ENCODE results near the gene PON3.

PON3 gene

DNA sequence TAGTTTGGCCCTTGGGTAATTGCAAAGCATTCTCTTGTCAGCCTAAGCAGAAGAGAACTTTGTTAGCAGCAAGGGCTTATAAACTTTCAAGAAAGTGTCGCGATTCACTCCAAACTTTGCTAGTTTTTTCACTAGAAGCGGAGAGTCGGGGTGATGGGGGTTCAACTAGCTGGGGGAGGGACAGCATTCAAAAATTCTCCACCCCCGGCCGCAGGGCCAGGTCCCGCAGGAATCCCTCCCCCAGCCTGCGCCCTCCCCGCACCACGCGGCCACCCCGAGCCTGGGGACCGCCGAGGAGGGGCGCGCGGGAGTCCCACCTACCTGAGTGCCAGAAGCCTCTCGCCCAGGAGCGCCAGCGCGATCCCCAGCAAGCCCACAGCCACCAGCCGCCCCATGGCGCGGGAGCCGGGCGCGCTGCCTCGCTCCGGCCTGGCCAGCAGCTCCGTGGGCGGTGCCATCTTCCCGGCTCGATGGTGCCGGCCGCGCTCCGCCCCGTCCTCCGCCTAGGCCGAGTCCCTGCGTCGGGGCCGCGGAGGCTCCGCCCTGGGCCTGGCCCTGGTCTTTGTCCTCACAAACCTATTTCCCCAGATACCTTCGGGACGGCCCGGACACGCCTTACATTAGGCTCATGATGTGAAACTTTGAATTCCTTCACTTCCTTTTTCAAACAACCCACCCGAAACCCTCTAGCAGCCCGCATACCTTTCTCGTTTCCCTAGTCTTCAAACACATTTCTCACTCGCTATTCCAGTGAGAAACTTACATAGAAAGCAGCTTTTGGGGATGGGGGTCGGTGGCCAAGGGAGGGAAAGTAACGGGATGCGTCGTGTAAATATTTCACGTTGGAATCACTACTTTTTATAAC lies 38.6 kb upstream of the PON3 start, which contains the start of gene PON2 (continued):
- TF ChIP-seq ZNF280C (tag by site-specific recombination; IDR thresholded peaks at IDR 0.05) = no peak
- no peak for TF ChIP-seq ZNF121 (tag by site-specific recombination; IDR thresholded peaks at IDR 0.05)
- TF ChIP-seq SALL2 (tag by site-specific recombination; IDR thresholded peaks at IDR 0.05; ENCODE audit: borderline replicate concordance) = no peak
- no peak for TF ChIP-seq AEBP2 (tag by site-specific recombination; IDR thresholded peaks at IDR 0.05; ENCODE audit: borderline replicate concordance)
- no peak for TF ChIP-seq ZNF132 (tag by site-specific recombination; IDR thresholded peaks at IDR 0.05; ENCODE audit: borderline replicate concordance)
- no peak for TF ChIP-seq ZNF610 (tag by site-specific recombination; IDR thresholded peaks at IDR 0.05; ENCODE audit: borderline replicate concordance)
- TF ChIP-seq ZNF184 (tag by site-specific recombination; IDR thresholded peaks at IDR 0.05) = no peak
- TF ChIP-seq ZNF174 (tag by site-specific recombination; IDR thresholded peaks at IDR 0.05) = no peak
- TF ChIP-seq, protein P1, sequence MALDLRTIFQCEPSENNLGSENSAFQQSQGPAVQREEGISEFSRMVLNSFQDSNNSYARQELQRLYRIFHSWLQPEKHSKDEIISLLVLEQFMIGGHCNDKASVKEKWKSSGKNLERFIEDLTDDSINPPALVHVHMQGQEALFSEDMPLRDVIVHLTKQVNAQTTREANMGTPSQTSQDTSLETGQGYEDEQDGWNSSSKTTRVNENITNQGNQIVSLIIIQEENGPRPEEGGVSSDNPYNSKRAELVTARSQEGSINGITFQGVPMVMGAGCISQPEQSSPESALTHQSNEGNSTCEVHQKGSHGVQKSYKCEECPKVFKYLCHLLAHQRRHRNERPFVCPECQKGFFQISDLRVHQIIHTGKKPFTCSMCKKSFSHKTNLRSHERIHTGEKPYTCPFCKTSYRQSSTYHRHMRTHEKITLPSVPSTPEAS (tag by site-specific recombination; IDR thresholded peaks at IDR 0.05) = no peak
- 0 out of 2 replicates have a peak, but pooled peaks have one; percentile 45 for TF ChIP-seq ZBTB1 (tag by site-specific recombination; IDR thresholded peaks at IDR 0.05)
- TF ChIP-seq ZNF558 (tag by site-specific recombination; IDR thresholded peaks at IDR 0.05) = no peak
- no peak; the same call in none of the 2 replicates for TF ChIP-seq MZF1 (tag by site-specific recombination; IDR thresholded peaks at IDR 0.05; ENCODE audit: borderline replicate concordance)
- TF ChIP-seq ZNF639 (tag by site-specific recombination; IDR thresholded peaks at IDR 0.05) = no peak
- 0 out of 2 replicates have a peak, but pooled peaks have one; percentile 18 for TF ChIP-seq ZBTB6 (tag by site-specific recombination; IDR thresholded peaks at IDR 0.05)
- TF ChIP-seq HOXC10 (CRISPR knock-in tag; IDR thresholded peaks at IDR 0.05) = no peak
- TF ChIP-seq ZNF776 (tag by site-specific recombination; IDR thresholded peaks at IDR 0.05; ENCODE audit: borderline replicate concordance) = no peak
- TF ChIP-seq BCL11A (tag by site-specific recombination; IDR thresholded peaks at IDR 0.05; ENCODE audit: low read depth) = no peak
- no peak for TF ChIP-seq ZNF791 (tag by site-specific recombination; IDR thresholded peaks at IDR 0.05)
- TF ChIP-seq GFI1B (tag by site-specific recombination; IDR thresholded peaks at IDR 0.05) = no peak
- TF ChIP-seq, protein P2, sequence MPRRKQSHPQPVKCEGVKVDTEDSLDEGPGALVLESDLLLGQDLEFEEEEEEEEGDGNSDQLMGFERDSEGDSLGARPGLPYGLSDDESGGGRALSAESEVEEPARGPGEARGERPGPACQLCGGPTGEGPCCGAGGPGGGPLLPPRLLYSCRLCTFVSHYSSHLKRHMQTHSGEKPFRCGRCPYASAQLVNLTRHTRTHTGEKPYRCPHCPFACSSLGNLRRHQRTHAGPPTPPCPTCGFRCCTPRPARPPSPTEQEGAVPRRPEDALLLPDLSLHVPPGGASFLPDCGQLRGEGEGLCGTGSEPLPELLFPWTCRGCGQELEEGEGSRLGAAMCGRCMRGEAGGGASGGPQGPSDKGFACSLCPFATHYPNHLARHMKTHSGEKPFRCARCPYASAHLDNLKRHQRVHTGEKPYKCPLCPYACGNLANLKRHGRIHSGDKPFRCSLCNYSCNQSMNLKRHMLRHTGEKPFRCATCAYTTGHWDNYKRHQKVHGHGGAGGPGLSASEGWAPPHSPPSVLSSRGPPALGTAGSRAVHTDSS (tag by site-specific recombination; IDR thresholded peaks at IDR 0.05) = no peak
- TF ChIP-seq ZSCAN5A (tag by site-specific recombination; IDR thresholded peaks at IDR 0.05) = peak; percentile 60; the same call in 1 of the 2 replicates
- TF ChIP-seq ZNF2 (tag by site-specific recombination; IDR thresholded peaks at IDR 0.05) = no peak
- no peak for TF ChIP-seq ZNF747 (tag by site-specific recombination; IDR thresholded peaks at IDR 0.05)
- TF ChIP-seq, protein P3, sequence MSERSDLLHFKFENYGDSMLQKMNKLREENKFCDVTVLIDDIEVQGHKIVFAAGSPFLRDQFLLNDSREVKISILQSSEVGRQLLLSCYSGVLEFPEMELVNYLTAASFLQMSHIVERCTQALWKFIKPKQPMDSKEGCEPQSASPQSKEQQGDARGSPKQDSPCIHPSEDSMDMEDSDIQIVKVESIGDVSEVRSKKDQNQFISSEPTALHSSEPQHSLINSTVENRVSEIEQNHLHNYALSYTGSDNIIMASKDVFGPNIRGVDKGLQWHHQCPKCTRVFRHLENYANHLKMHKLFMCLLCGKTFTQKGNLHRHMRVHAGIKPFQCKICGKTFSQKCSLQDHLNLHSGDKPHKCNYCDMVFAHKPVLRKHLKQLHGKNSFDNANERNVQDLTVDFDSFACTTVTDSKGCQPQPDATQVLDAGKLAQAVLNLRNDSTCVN (tag by site-specific recombination; optimal IDR thresholded peaks at IDR 0.05) = peak; percentile 85
- TF ChIP-seq ZNF416 (tag by site-specific recombination; IDR thresholded peaks at IDR 0.05) = no peak
- no peak for TF ChIP-seq ZNF843 (tag by site-specific recombination; IDR thresholded peaks at IDR 0.05)

Data from HEK293 (cell line).